Effector memory CD8-positive, alpha-beta T cell (primary cell): Measurements from ENCODE around the gene SLC26A8.

Source experiments
- ATAC-seq: fragments of 150-1000 bp; cut with Tn5 transposase; replicated peaks from 2 replicates; pipeline ENCODE4 v1.10.0; 2021; ENCODE audit warnings: mild to moderate bottlenecking, moderate library complexity
- DNase-seq, 3 experiments: peaks; one replicate each; pipeline ENCODE4 v3.0.0; 2021
- H3K27ac Mint-ChIP-seq, 2 donors: one replicate each; pipeline ENCODE4 v1.8.0; 2022; ENCODE audit warnings: mild to moderate bottlenecking in 2 of 2, mixed read lengths in 2 of 2, moderate library complexity in 2 of 2
- H3K27me3 Mint-ChIP-seq, 2 donors: one replicate each; pipeline ENCODE4 v1.8.0; 2022; ENCODE audit warnings: mixed read lengths in 2 of 2
- H3K36me3 Mint-ChIP-seq: one replicate; pipeline ENCODE4 v1.8.0; 2022; ENCODE audit warnings: mild to moderate bottlenecking, moderate library complexity, mixed read lengths; ENCODE audit not compliant: insufficient read depth
- H3K4me1 Mint-ChIP-seq, 2 donors: one replicate each; pipeline ENCODE4 v1.8.0; 2022; ENCODE audit warnings: low read depth in 2 of 2, mixed read lengths in 2 of 2
- H3K4me3 Mint-ChIP-seq, 2 donors: one replicate each; pipeline ENCODE4 v1.8.0; 2022; ENCODE audit warnings: mild to moderate bottlenecking in 2 of 2, mixed read lengths in 2 of 2, moderate library complexity in 2 of 2
- H3K9me3 Mint-ChIP-seq, 2 donors: one replicate each; pipeline ENCODE4 v1.8.0; 2022; ENCODE audit warnings: mixed read lengths in 2 of 2
- total RNA-seq, 9 experiments: gene quantifications; one replicate each; lab custom pipeline; 2026; lab: John Stamatoyannopoulos, UW

Gene SLC26A8
- 0 to 0.23 (median 0) reads per million in 9 experiments for total RNA-seq

DNA sequence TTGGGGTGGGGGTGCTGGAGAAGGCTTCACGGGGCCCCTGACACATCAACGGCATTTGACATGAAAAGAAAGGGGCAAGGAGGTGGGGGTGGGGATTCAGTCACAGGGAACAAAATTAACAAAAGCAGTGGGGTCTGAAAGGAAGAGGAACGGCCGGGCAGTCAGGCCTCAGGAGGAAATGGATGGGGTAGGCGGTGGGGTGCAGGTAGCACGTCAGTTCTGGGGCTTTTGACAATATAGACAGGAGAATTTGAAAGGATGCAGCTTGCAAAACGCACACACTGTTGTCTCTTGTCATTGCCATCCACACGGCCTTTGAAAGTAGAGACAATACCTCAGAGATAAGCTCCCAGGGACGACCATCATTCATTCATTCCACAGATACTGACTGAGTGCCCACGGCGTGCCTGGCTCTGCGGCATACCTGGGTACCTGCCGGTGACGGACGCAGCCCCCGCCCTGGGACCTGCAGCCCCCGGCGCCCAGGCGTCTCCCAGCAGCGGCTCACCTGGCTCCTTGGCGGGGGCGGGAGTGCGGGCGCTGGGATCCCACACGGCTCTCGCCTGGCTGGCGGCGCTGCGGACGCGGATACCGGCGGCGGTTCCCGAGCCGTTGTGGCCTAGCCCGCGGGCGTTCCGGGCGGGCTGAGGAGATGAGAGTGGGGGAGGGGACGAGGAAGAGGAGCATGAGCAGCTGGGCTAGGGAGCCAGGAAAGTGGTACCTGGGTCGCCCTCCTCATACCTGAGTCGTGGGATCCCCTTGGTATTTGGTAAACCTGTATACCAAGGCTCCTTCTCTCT, at the start of gene SLC26A8:
Gene SLC26A8, minus strand, starts transcription at position 646 of the 800 bp plus-strand sequence. CDS start 4,934 bp downstream, outside the sequence.
- Mint-ChIP-seq H3K4me1 (peaks cover 5 to 12% of the 10 kb centered on the region in 2 donors), H3K27me3 (peaks cover 18 to 26% of the 10 kb centered on the region in 2 donors), H3K27ac (no peak within 1 kb of the TSS), H3K36me3 (peaks cover 16% of the 10 kb centered on the region), H3K9me3 (no peaks in the 10 kb centered on the region), H3K4me3 (no peak within 1 kb of the TSS)
- ATAC-seq, result no peak
- DNase-seq, result no peak

- no peak for DNase-seq
- peak overlapping the region in 1 of 2 donors; percentile 0 for H3K27ac Mint-ChIP-seq
- no peaks in the 10 kb centered on the region for H3K9me3 Mint-ChIP-seq
- H3K27me3 Mint-ChIP-seq, result no peaks in the 10 kb centered on the region
- H3K4me1 Mint-ChIP-seq, result peaks cover 7 to 40% of the 10 kb centered on the region in 2 donors
- H3K4me3 Mint-ChIP-seq, result no peak overlapping the region
- peaks cover 13% of the 10 kb centered on the region for H3K36me3 Mint-ChIP-seq
- ATAC-seq, result no peak
These were observed 49.1 kb upstream of the SLC26A8 start for GRCh38 chr6:36073587-36073986.

DNA sequence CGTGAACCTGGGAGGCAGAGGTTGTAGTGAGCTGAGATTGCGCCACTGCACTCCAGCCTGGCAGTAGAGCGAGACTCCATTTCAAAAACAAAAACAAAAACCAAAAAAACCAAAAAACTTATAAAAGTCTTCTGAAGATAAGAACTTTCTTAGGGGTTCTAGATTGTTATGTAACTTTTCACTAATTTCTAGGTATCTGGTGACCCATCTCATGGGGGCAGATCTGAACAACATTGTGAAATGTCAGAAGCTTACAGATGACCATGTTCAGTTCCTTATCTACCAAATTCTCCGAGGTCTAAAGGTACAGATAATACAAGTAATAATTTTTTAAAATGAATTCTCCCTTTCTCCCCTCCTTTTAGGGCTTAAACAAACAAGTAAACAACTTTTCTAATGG, 48.2 kb upstream of the SLC26A8 start:
- Mint-ChIP-seq H3K9me3 (no peaks in the 10 kb centered on the region), H3K27ac (peak overlapping the region; percentile 0 to 81), H3K36me3 (peaks cover 13% of the 10 kb centered on the region), H3K4me3 (no peak overlapping the region), H3K4me1 (peaks cover 15 to 49% of the 10 kb centered on the region in 2 donors), H3K27me3 (no peaks in the 10 kb centered on the region)
- ATAC-seq (no peak), DNase-seq (no peak)

DNA sequence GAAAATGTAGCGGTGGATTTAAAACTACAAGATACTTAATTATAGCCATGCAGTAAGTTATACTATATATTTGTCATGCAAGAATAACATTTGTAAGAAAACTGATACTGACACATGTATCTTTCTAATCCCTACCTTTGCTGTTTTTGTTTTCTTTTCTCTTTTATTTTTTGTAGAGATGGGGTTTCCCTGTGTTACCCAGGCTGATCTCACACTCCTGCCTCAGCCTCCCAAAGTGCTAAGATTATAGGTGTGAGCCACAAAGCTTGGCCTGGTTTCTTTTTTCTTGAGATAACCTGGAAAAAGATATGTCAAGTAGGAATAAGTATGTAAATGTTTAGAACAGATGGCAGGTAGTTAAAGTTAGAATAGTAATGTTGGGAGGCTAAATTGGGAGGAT, 47.3 kb upstream of the SLC26A8 start:
- no peak overlapping the region for H3K4me3 Mint-ChIP-seq
- peaks cover 10% of the 10 kb centered on the region for H3K36me3 Mint-ChIP-seq
- no peak for DNase-seq
- peak overlapping the region; percentile 0 to 81 for H3K27ac Mint-ChIP-seq
- no peaks in the 10 kb centered on the region for H3K9me3 Mint-ChIP-seq
- peaks cover 19 to 53% of the 10 kb centered on the region in 2 donors for H3K4me1 Mint-ChIP-seq
- no peaks in the 10 kb centered on the region for H3K27me3 Mint-ChIP-seq
- ATAC-seq, result no peak

- H3K4me3 Mint-ChIP-seq, result no peak overlapping the region
- DNase-seq, result no peak
- H3K4me1 Mint-ChIP-seq, result peaks cover 24 to 58% of the 10 kb centered on the region in 2 donors
- no peaks in the 10 kb centered on the region for H3K27me3 Mint-ChIP-seq
- peaks cover 10% of the 10 kb centered on the region for H3K36me3 Mint-ChIP-seq
- no peak for ATAC-seq
- no peaks in the 10 kb centered on the region for H3K9me3 Mint-ChIP-seq
- peak overlapping the region; percentile 0 to 81 for H3K27ac Mint-ChIP-seq
These were observed 46.8 kb upstream of the SLC26A8 start for GRCh38 chr6:36071281-36071680.

- no peaks in the 10 kb centered on the region for H3K27me3 Mint-ChIP-seq
- peak overlapping the region in 1 of 2 donors; percentile 55 for H3K27ac Mint-ChIP-seq
These were observed 45.8 kb upstream of the SLC26A8 start for GRCh38 chr6:36070252-36070651.

GRCh38 chr6:36069573-36069972, 45.1 kb upstream of the SLC26A8 start:
- H3K9me3 Mint-ChIP-seq, result no peaks in the 10 kb centered on the region
- H3K27ac Mint-ChIP-seq, result peak overlapping the region in 1 of 2 donors; percentile 24
- no peaks in the 10 kb centered on the region for H3K27me3 Mint-ChIP-seq
- no peak for ATAC-seq
- H3K4me1 Mint-ChIP-seq, result peaks cover 32 to 72% of the 10 kb centered on the region in 2 donors
- no peak overlapping the region for H3K4me3 Mint-ChIP-seq
- DNase-seq, result no peak
- H3K36me3 Mint-ChIP-seq, result peaks cover 3% of the 10 kb centered on the region

More at GRCh38 chr6:36070252-36070651, 45.8 kb upstream of the SLC26A8 start:
- peaks cover 26 to 66% of the 10 kb centered on the region in 2 donors for H3K4me1 Mint-ChIP-seq
- H3K36me3 Mint-ChIP-seq, result peaks cover 8% of the 10 kb centered on the region
- no peaks in the 10 kb centered on the region for H3K9me3 Mint-ChIP-seq
- ATAC-seq (no peak), DNase-seq (no peak)
- H3K4me3 Mint-ChIP-seq, result no peak overlapping the region

- Mint-ChIP-seq H3K27ac (peak overlapping the region in 1 of 2 donors; percentile 85), H3K4me1 (peaks cover 32 to 76% of the 10 kb centered on the region in 2 donors), H3K9me3 (no peaks in the 10 kb centered on the region), H3K36me3 (no peaks in the 10 kb centered on the region), H3K27me3 (no peaks in the 10 kb centered on the region), H3K4me3 (no peak overlapping the region)
- no peak for ATAC-seq
- no peak for DNase-seq
These were observed 44.1 kb upstream of the SLC26A8 start for GRCh38 chr6:36068586-36068985.

DNA sequence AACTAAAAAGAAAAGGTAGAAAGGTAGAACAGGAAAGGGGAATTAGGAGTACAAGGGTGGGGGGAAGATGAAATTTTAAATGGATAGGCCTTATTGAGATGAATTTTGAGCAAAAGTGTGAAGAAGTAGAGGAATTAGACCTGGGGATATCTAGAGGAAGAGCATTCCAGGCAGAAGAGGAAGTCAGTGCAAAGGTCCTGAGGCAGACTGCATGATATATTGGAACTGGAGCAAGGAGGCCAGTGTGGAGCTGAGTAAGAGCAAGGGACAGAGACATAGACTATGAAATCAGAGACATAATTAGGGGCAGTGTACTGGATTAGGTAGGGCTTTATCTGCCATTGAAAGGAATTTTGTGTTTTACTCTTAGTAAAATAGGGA, 43.6 kb upstream of the SLC26A8 start:
- H3K27me3 Mint-ChIP-seq, result no peaks in the 10 kb centered on the region
- H3K9me3 Mint-ChIP-seq, result no peaks in the 10 kb centered on the region
- DNase-seq, result no peak
- ATAC-seq, result no peak
- H3K4me3 Mint-ChIP-seq, result peak overlapping the region in 1 of 2 donors; percentile 30
- H3K36me3 Mint-ChIP-seq, result no peaks in the 10 kb centered on the region
- H3K4me1 Mint-ChIP-seq, result peaks cover 32 to 74% of the 10 kb centered on the region in 2 donors
- peak overlapping the region in 1 of 2 donors; percentile 85 for H3K27ac Mint-ChIP-seq

DNA sequence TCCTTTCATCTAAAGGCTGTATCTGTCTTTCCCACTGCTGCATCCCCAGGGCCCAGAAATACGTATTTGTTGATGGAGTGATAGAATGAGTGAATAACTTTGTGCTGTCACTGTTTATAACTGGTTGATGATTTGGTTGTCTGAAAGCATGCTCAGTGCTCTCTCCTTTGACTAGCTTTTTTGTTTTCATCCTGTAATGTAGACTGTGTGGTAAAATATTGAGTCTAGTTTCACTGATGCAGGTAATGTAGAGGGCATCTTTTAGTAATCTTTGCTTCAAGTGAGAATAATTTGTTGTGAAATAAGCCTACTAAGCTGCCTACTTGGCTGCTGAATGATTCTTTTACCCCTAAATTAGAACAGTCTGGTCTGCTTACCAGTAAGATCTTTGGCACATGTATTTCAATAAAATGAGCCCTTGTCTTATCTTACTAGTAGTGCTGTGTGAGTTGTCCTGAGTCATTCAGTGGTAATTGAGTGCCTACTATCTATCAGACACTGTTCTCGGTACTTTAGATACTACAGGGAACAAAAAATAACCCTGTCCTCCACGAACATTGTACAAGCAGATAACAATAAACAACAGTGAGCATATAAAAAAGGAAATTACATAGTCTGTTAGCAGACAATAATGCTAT, 43.1 kb upstream of the SLC26A8 start:
- Mint-ChIP-seq H3K4me1 (peaks cover 33 to 71% of the 10 kb centered on the region in 2 donors), H3K36me3 (no peaks in the 10 kb centered on the region), H3K9me3 (no peaks in the 10 kb centered on the region), H3K27ac (peak overlapping the region in 1 of 2 donors; percentile 85), H3K27me3 (no peaks in the 10 kb centered on the region), H3K4me3 (peak overlapping the region in 1 of 2 donors; percentile 30)
- ATAC-seq (no peak), DNase-seq (no peak)

- Mint-ChIP-seq H3K36me3 (peaks cover 4% of the 10 kb centered on the region), H3K27me3 (no peaks in the 10 kb centered on the region), H3K9me3 (no peaks in the 10 kb centered on the region), H3K4me1 (peaks cover 30 to 67% of the 10 kb centered on the region in 2 donors), H3K27ac (peak overlapping the region; percentile 27 to 87), H3K4me3 (no peak overlapping the region)
- ATAC-seq (no peak), DNase-seq (no peak)
These were observed 42.4 kb upstream of the SLC26A8 start for GRCh38 chr6:36066817-36067216.

DNA sequence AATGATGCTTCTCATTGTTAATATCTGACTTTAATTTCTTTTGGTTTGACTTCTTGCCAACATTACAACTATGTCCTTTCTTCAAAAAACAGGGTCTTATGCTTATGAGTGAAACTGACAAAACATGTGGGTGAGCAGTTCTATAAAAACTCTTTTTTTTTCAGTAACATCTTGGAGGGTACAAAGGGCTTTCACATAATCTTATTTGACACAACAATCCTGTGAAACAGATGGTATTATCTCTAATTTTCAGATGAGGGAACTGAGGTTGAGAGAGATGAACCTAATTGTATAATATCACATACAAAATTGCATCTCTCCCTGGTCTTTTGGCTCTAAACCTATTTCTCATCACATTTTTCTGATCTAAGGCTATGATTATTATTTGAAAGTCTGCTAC, 41.5 kb upstream of the SLC26A8 start:
- ATAC-seq (no peak), DNase-seq (no peak)
- H3K36me3 Mint-ChIP-seq, result peaks cover 5% of the 10 kb centered on the region
- H3K4me1 Mint-ChIP-seq, result peaks cover 28 to 62% of the 10 kb centered on the region in 2 donors
- no peak overlapping the region for H3K4me3 Mint-ChIP-seq
- no peaks in the 10 kb centered on the region for H3K27me3 Mint-ChIP-seq
- H3K9me3 Mint-ChIP-seq, result no peaks in the 10 kb centered on the region
- peak overlapping the region; percentile 27 to 87 for H3K27ac Mint-ChIP-seq

DNA sequence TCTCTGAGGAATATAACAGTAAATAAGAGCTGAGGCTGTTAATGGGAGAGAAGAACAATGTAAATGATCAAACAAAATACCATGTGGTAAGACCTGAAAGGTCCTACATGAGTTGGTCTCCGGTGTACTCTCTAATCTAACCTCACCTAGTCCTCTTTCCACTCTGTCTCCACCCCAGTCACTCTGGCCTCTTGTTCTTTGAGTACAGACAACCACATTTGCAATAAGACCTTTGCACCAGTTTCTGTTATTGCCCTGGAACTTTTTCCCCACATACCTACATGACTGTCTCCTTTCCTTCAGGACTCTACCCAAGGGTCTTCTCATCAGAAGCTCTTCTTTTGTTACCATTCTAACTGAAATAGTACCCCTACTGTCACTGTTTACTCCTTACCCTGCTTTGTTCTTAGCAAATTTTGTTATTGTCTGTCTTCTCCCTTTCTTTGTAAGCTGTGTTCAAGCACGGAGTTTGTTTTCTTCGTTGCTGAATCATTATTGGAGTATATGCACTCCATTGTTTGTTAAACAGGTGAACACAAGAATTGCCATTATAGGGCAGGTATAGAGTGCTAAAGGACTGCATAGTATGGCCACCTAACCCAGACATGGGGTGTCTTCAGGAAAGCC, 40.4 kb upstream of the SLC26A8 start:
- ATAC-seq, result no peak
- H3K27me3 Mint-ChIP-seq, result no peaks in the 10 kb centered on the region
- DNase-seq, result no peak
- peak overlapping the region; percentile 27 to 87 for H3K27ac Mint-ChIP-seq
- H3K36me3 Mint-ChIP-seq, result peaks cover 5% of the 10 kb centered on the region
- no peaks in the 10 kb centered on the region for H3K9me3 Mint-ChIP-seq
- peaks cover 30 to 62% of the 10 kb centered on the region in 2 donors for H3K4me1 Mint-ChIP-seq
- H3K4me3 Mint-ChIP-seq, result no peak overlapping the region
